Glomerular endothelial cell (primary cell): ENCODE data around the gene CTDSPL. TPM values are rescaled to one million over a fixed set of nuclear protein-coding genes. Genes with fewer than 3 reads are reported as not detected.

Experiments used
- DNase-seq: peaks from one replicate; pipeline ENCODE4 v3.0.0-alpha.2; 2011; ENCODE audit warnings: low read depth, low spot score; ENCODE audit errors: extremely low read depth
- total RNA-seq: library from RNA; depleted of rRNA; stranded (reverse); fragments of >200 nt; gene quantifications from 2 replicates; pipeline ENCODE4 v1.2.3, GENCODE V29; 2015

Gene CTDSPL
- total RNA-seq, 1 donor from 2014 or later: 21.1 TPM

GRCh38 chr3:37995652-37996641, 134.3 kb downstream of the CTDSPL start:
- no peak for DNase-seq

GRCh38 chr3:37996785-37997301, 135.2 kb downstream of the CTDSPL start:
- DNase-seq: peak; percentile 68

- no peak for DNase-seq
Measured at GRCh38 chr3:37997342-37997741, 135.7 kb downstream of the CTDSPL start.

- DNase-seq: no peak
Measured at GRCh38 chr3:37997791-37998370, 136.2 kb downstream of the CTDSPL start.

- no peak for DNase-seq
Measured at GRCh38 chr3:37999836-38000235, 138.2 kb downstream of the CTDSPL start.

GRCh38 chr3:38000242-38000916, 138.7 kb downstream of the CTDSPL start:
- DNase-seq: no peak

- no peak for DNase-seq
Measured at GRCh38 chr3:38000965-38001455, 139.3 kb downstream of the CTDSPL start.

GRCh38 chr3:38001456-38002081, 139.9 kb downstream of the CTDSPL start:
- DNase-seq: no peak

- DNase-seq: no peak
Measured at GRCh38 chr3:38002291-38002876, 140.7 kb downstream of the CTDSPL start.

- no peak for DNase-seq
Measured at GRCh38 chr3:38002940-38003339, 141.3 kb downstream of the CTDSPL start.

- no peak for DNase-seq
Measured at GRCh38 chr3:38003371-38003816, 141.7 kb downstream of the CTDSPL start.

GRCh38 chr3:38003817-38004414, 142.2 kb downstream of the CTDSPL start:
- DNase-seq: no peak

- DNase-seq: no peak
Measured at GRCh38 chr3:38004415-38005075, 142.9 kb downstream of the CTDSPL start.

- no peak for DNase-seq
Measured at GRCh38 chr3:38005076-38006020, 143.7 kb downstream of the CTDSPL start.

- DNase-seq: no peak
Measured at GRCh38 chr3:38006031-38006430, 144.4 kb downstream of the CTDSPL start.

- DNase-seq: no peak
Measured at GRCh38 chr3:38006445-38006995, 144.8 kb downstream of the CTDSPL start.

GRCh38 chr3:38007754-38008090, 146.0 kb downstream of the CTDSPL start:
- no peak for DNase-seq

GRCh38 chr3:38008191-38008701, 146.6 kb downstream of the CTDSPL start:
- DNase-seq: no peak
